Measurements from ENCODE around the gene CLCF1. TPM values are rescaled to one million over a fixed set of nuclear protein-coding genes. Genes with fewer than 3 reads are reported as not detected.

Gene CLCF1
- total RNA-seq, 1 experiment from 2014 or later: not detected

DNA sequence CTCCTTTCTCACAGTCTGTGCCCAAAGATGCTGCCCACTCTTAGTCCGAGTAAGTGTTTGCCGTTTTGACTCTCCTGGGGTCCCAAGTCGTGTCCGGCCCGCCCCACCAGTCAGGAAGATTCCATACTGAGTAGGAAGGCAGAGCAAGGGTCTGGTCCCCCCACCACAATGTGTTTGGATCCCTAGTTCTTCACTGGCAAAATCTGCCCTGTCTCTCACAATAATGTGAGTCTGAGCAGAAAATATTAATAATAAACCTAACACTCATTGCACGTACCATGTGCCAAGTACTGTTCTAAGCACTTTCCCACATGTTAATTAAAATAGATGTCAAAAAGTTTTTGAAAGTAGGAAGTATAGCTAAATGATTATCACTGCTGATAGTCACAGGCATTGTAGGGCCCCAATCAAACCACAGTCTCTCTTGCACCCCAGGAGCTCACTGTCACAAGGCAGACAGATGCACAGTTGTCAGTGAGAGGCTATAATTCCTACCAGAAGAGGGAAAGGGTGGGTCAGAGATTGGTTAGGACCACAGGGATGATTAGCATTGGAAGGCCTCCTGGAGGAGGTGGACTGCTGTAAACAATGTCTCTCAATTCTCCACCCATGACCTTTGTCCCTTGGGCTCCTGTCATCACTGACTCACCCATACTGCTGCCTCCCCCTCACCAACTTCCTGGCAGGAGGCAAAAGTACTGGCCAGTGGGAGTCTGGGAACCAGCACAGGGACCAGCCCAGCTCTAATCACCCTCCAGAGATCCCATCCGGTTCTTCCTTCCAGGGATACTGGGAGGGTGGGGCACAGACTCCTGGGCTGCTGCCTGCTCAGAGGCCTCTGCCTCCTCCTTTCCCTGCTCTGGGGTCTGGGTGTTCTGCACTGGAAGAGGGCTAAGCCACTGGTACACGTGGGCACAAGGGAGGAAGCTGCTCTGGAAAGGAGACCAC is 19.0 kb downstream of the CLCF1 start:
- DNase-seq (ENCODE audit: low read depth, low spot score): no peak
- in situ Hi-C loops (cut with HindIII; ENCODE audit: low pct_unique_long_range_greater_than_20kb, low sequenced_read_pairs): no loop called here

- DNase-seq (ENCODE audit: low read depth, low spot score): peak; percentile 87
- in situ Hi-C loops (cut with HindIII; ENCODE audit: low pct_unique_long_range_greater_than_20kb, low sequenced_read_pairs): no loop called here
Measured at GRCh38 chr11:67353317-67354074, 19.9 kb downstream of the CLCF1 start, which contains the start of gene POLD4. TSS of gene POLD4 (minus strand) at chr11:67353546. CDS start at chr11:67353399, 147 bp downstream.

DNA sequence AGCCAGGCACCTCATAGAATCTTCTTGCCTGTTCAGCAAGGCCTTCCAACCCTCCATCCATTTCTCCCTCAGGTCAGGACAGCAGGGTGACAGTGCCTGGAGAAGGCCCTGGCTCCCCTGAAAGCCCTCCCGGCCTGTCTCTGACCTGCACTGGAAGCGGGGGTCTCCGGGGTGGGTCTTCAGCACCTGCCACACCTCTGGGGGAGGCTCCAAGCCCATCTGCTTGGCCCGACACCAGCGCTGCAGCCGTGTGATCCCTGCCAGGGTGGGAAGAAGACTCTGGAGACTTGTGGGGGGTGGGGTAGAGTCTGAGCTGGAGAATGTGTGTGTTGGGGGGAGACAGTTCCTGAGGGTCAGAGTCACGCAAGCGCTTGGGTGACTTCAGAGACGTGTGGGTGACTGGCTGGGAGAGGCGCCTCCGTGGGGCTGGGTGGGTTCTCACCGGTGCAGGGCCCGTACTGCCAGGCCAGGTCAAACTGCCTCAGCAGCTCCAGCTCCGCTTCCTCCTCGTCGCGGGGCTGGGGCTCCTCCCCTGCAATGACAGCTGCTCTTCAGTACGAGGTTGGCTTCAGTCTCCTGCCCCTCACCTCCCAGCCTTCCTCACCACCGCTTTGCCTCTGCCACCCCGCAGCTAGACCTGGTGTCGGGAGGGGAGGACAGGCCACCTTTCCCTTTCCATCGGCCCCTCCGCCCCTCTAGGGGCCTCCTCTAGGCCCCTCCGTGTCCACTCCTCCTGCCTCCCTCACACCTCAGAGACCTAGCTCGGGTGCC is 20.7 kb downstream of the CLCF1 start:
- DNase-seq (ENCODE audit: low read depth, low spot score): no peak
- in situ Hi-C loops (cut with HindIII; ENCODE audit: low pct_unique_long_range_greater_than_20kb, low sequenced_read_pairs): no loop called here

DNA sequence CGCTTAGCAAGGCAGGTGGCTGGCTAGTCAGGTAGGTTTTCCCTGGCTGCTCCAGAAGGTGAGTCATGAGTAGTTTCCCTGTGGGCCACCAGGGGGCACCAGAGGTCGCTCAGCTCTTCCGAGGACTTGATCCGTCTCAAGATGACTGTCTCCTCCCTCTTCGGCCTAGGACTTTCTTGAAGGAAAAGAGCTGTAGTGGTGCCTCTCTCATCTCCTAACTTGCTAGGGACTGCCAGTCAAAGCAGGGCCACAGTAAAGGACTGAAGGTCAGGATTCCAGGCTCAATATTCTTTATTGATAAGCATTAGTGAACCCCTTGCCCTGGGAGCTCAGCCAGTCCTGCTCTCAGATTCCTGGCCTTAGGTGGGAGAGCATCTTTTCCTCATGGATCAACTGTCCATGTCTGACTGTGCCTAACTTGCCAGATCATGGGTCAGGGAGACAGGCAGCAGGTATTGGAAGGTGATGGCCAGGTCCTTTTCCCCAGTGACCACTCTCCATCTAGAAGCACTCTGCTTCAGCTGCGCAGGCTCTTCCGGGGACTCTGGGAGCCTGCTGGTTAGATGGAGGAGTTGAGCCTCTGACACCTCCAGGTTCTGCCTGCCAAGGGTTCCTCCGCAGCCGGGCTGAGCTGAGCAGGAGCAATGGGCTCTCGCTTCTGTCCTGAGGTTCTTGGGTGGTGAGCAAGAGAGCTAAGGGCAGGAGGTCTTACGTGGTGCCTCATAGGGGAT is 22.0 kb downstream of the CLCF1 start:
- peak; percentile 70 for DNase-seq (ENCODE audit: low read depth, low spot score)
- in situ Hi-C loops (cut with HindIII; ENCODE audit: low pct_unique_long_range_greater_than_20kb, low sequenced_read_pairs): no loop called here

DNA sequence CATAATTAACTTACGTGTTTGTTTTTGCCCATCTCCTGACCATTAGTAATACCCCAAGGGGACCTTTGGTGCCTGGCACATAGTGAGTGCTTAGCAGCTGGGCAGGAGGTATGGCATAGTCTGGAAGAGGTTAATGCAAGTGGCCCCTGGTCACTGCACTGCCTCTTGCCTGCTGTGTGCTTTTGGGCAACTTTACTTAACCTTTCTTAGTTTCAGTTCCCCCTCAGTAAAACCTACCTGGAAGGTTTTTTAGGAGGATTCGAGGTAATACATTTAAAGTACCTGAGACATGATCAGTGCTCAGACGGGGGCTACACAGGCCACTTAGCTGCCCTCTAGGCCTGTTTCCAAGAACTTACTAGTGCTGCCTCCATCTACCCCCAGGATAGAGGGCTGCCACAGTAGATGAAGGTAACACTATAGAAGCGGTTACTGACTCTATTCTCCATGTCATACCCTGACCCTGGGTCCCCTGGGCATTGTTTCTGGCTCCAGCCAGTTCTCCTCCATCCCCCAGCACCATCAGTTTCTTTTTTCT is 23.4 kb downstream of the CLCF1 start:
- in situ Hi-C loops (cut with HindIII; ENCODE audit: low pct_unique_long_range_greater_than_20kb, low sequenced_read_pairs): no loop called here
- no peak for DNase-seq (ENCODE audit: low read depth, low spot score)

DNA sequence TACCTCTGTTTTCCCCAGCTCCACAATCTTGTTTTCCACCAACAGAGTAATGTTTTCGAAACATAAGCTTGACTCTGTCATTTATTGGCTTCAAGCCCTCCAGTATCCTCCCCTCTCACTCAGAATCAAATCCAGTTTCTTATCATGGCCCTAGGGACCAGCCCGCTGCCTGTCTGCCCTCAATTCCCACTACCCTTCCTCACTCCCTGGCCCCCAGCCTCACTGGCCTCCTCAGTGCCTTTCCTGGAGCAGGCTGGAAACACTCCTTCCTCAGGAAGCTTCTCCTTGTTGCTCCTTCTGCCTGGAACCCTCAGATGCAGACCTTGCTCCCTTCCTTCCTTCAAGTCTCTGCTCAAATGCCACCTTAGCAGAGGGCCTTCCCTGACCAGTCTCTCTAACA is 23.9 kb downstream of the CLCF1 start:
- in situ Hi-C loops (cut with HindIII; ENCODE audit: low pct_unique_long_range_greater_than_20kb, low sequenced_read_pairs): no loop called here
- DNase-seq (ENCODE audit: low read depth, low spot score): no peak

DNA sequence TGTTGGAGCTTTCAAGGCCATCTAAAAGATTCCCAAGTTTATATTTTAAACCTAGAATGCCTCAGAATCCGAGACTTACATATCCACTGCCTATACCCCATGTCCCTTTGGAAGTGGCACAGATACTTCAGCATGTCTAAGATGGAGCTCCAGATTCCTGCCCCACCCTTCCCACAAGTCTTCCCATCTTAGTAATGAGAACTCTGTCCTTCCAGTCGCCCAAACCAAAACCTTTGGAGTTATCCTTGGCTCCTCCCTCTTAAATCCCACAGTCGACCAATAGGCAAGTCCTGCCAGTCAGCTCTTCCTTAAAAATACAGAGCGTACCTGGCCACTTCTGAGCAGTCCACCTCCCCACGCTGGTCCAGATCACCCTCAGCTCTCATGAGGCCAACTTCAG is 24.4 kb downstream of the CLCF1 start:
- in situ Hi-C loops (cut with HindIII; ENCODE audit: low pct_unique_long_range_greater_than_20kb, low sequenced_read_pairs): no loop called here
- DNase-seq (ENCODE audit: low read depth, low spot score): no peak

DNA sequence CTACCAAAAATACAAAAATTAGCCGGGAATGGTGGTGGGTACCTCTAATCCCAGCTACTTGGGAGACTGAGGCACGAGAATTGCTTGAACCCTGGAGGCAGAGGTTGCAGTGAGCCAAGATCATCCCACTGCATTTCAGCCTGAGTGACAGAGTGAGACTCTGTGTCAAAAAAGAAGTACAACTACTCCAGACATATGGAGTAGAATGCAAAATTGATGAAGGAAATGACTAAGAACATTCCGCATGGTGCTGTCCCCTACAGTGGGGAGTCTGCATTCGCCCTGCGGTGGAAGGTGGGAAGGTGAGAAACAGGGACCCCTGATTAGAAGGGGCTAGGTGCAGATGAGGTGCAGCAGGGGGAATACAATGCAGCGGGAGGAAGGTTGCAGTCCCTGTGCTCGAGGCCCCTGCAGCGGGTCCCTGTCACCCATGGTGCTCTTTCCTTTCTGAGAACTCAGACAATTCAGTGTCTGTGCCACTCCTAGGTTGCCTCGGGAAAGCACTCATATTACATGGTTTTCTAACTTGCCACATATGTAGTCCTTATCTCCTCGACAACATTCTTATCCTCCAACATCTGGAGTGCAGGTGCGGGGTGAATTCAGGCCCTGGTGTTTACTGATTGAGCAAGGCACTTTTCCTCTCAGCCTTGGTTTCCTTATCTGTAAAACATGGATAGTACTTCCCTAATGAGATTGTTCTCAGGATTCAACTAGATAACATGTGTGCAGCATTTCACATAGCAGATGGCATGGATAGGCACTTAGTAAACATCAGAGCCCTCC is 25.2 kb downstream of the CLCF1 start:
- DNase-seq (ENCODE audit: low read depth, low spot score): no peak
- in situ Hi-C loops (cut with HindIII; ENCODE audit: low pct_unique_long_range_greater_than_20kb, low sequenced_read_pairs): no loop called here

- peak; percentile 44 for DNase-seq (ENCODE audit: low read depth, low spot score)
- in situ Hi-C loops (cut with HindIII; ENCODE audit: low pct_unique_long_range_greater_than_20kb, low sequenced_read_pairs): no loop called here
Measured at GRCh38 chr11:67345920-67346819, 27.2 kb downstream of the CLCF1 start.

DNA sequence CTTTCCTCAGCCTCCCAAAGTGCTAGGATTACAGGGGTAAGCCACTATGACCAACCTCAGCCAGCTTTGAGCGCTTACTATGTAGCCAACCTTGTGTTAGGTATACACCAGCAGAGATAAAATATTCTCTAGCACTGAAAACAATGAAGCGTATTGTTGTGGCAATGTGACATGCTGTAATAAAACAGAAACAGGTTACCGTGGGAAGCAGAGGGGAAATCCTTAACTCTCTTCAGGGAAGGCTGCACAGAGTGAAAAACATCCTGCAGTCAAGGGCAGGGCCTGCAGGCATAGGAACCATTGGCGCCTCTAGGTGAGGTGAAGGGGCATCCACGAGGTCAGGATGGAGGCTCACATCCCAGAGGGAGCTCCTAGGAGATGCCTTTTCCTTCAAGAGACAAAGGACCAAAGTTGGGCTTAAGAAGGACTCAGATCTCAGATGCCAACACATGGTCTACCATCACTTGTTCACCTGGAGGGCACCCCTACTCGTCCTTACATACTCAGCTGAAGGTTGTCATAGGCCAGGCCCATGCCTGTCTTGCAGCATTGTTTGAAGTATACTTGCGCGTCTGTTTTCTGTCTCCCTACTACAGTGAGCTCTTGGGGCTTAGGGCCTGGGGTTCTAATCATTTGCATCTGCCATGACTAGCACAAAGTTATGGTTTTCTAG is 28.0 kb downstream of the CLCF1 start:
- in situ Hi-C loops (cut with HindIII; ENCODE audit: low pct_unique_long_range_greater_than_20kb, low sequenced_read_pairs): no loop called here
- no peak for DNase-seq (ENCODE audit: low read depth, low spot score)

GRCh38 chr11:67344264-67344663 is 29.1 kb downstream of the CLCF1 start:
- in situ Hi-C loops (cut with HindIII; ENCODE audit: low pct_unique_long_range_greater_than_20kb, low sequenced_read_pairs): no loop called here
- DNase-seq (ENCODE audit: low read depth, low spot score): no peak

- in situ Hi-C loops (cut with HindIII; ENCODE audit: low pct_unique_long_range_greater_than_20kb, low sequenced_read_pairs): no loop called here
- no peak for DNase-seq (ENCODE audit: low read depth, low spot score)
Measured at GRCh38 chr11:67337257-67337656, 36.1 kb downstream of the CLCF1 start.

DNA sequence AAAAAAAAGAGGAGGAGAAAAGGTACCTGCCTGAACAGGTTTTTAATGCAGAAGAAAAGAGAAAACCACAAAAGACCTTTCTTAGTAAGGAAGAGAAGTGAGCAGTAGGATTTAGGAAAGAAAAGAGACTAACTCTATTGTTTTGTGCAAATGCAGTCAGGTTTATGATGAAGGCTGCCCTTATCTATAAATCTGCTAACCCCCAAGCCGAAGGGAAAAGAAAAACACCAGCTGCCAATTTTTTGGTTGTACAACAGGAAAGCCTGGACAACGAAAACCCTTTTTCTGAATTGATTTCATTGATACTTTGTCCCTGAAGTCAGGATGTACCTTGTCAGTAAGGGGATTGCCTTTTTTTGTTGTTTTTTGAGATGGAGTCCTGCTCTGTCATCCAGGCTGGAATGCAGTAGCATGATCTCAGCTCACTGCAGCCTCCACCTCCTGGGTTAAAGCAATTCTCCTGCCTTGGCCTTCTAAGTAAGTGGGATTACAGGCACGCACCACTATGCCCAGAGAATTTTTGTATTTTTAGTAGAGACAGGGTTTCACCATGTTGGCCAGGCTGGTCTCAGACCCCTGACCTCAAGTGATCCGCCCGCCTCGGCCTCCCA is 41.2 kb downstream of the CLCF1 start:
- in situ Hi-C loops (cut with HindIII; ENCODE audit: low pct_unique_long_range_greater_than_20kb, low sequenced_read_pairs): no loop called here

GRCh38 chr11:67323526-67323925 is 49.9 kb downstream of the CLCF1 start:
- no peak for DNase-seq (ENCODE audit: low read depth, low spot score)
- in situ Hi-C loops (cut with HindIII; ENCODE audit: low pct_unique_long_range_greater_than_20kb, low sequenced_read_pairs): no loop called here

More for the DNA sequence above, 41.2 kb downstream of the CLCF1 start:
- no peak for DNase-seq (ENCODE audit: low read depth, low spot score)

DNA sequence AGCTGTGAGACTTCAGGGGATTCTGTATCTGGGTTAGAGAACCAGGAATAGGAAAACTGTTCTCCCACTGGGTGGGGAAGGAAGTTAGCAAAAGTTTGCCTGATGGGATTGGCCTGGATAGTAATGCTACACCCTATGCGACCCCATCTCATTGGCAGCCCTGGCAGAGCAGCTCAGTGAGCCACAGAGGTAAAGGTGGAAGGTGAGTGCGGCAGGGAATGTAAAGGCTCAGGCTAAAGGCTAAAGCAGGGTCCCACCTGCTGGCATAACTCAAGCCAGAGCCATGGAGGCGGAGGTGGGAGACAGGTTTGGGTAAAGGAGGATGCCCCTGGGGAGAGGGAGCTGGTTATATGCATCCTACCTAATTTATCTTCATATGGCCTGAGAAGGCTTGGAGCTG is 51.3 kb downstream of the CLCF1 start:
- in situ Hi-C loops (cut with HindIII; ENCODE audit: low pct_unique_long_range_greater_than_20kb, low sequenced_read_pairs): no loop called here

More for the DNA sequence above, 51.3 kb downstream of the CLCF1 start:
- no peak for DNase-seq (ENCODE audit: low read depth, low spot score)

Measured in SK-MEL-5 (cell line).